ENCODE data around the gene DHX32.
"Not testable (repeated sequence)": the region's sequence is repeated elsewhere in the genome, so short reads cannot be mapped to it uniquely, and the experiment has no call there.

Gene DHX32

DNA sequence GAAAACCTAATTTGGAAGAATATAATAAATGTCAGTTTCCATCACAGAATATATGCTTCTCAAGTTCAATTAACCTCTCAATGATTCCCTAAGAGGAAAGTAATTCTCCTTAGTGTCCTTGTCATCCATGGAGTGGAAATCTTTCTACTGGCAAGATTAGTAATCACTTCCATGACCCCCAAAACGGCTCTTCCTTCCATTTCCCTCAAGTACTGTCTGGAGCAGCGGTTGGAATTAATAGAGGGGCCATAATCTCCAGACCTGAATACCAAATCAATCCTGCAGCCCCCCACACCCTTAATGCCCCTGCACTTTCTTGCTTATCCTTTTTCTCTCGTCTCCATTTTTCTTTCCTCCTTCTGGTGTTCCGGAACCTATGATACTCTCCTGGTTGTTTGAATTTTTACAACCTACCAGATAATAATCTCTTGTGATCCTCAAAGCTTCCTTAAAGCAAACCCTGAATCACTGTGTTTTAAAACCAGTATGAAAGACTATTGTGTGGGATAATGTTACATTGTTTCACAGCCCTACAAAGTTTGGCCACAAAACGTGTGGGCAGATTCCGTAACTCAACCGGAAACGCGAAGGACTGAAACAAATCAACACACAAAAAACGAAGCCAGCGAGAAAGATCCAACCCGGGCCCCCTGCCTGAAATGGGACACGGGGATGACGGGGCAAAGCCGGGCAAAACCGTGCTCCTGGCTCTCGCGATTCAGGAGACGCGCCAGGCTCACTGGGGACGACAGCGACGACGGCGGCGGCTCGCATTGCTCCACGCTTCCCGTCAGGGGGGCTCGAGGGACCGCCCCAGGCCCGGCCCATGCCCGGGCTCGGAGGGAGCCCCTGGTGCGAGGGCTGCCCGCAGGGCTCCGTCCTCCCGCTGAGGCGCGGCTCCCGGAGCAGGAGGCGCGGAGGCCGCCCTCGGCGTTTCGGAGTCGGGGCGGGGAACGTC, 14.3 kb upstream of the DHX32 start:
- peak; percentile 33 to 43 for DNase-seq

DNA sequence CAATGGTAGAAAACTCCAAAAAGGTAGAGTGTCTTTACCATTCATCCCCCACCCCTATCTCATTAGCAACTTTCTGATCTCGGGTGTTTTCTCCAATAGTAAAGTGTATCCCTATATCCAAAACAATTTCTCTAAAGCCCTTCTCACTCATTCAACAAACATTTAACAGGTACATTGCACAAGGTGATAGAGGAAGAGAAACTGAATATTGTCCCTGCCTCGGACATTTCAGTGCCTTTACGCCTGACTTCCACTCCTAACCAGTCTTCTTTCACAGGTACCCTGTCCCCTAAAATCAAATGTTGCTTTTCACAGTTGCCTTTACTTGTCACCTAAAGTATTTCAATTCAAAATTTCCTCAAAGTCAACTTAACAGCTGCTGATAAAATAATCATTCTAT, 13.1 kb upstream of the DHX32 start:
- DNase-seq, result not testable (repeated sequence)

- DNase-seq, result not testable (repeated sequence)
Measured at GRCh38 chr10:125892402-125892801, 11.3 kb upstream of the DHX32 start.

DNA sequence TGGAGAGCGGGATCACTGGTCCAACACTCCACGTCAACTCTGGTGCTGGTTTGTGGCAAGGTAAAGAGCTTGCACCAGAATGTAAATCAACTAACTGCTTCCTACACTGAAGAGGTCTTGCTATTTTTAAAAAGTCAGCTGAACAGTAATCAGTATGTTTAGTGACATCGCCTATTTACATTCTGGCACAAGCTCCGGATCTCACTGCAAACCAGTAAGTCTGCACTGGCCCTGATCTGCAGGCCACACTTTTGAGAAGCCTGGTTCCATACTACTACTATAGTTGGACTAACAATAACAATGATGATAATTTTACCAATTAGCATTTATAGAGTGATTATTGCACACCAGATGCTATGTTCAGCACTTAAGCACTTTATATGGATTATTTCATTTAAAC, 8.3 kb upstream of the DHX32 start:
- DNase-seq, result not testable (repeated sequence)

DNA sequence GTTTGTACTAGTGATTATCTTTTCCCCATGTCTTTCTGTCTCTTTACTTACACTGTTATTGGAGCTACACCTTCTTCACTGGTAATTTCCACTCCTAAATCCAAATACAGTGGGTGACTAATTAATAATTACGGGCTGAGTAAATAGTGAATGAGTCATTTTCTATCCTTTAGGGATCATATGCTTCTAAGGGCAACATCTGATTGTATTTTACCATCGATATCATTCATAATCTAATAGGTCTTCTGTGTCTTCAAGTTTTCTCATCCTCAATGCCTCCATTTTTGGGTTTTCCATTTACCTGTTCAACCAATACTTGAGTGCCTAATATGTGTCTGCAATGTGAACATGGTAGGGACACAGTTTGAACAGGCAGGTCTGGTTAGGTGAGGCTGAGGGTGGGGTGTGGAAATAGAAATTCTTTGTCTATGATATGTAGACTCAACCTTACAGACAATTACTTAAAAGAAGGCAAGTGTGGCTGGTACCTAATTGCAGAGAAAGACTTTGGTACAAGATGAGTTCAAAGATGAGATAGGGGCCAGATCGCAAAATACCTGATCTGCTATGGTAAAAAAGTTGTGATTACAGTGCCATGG, 5.9 kb upstream of the DHX32 start:
- DNase-seq, result no peak

GRCh38 chr10:125883211-125883610, 2.1 kb upstream of the DHX32 start:
- DNase-seq, result no peak

DNA sequence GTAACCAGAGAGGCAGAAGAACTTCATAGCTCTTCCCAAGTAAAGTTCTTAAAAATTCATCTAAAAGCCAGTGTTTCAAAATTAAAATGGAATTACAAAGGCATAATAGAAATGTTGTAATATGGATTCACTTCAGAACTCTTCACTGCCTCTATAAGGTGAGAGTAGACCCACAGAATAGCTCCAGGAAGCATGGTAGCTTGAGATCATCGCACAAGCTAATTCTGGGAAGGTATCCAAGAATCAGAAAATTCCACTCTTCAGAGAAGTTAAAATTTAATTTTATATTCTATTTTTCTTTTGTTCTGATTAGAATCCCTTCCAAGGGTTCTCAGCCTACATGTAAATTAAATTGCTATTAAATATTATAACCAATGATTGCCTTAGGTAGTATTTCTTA, 1.5 kb upstream of the DHX32 start:
- no peak for DNase-seq

DNA sequence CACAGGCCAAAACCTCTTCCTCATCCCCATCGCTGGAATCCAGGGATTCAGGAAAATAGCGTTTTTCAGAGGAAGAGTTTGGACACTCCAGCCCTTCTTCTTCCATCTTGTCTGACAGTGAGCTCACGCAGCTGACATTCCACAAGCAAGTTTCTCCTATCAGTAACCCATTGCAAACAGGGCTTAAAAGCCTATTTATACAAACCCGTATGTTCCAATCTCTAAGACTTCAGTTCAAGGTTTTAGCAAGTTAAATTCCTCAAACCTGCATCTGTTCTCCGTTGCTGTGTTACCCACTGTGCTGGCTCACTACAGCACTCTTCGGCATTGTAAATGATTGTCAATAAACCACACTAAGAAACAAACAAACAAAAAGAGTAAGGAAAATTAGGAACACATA, 373 bp downstream of the DHX32 start:
- no peak for DNase-seq

- no peak for DNase-seq
Measured at GRCh38 chr10:125878957-125879835, 1.9 kb downstream of the DHX32 start.

- DNase-seq, result no peak
Measured at GRCh38 chr10:125871338-125871737, 9.8 kb downstream of the DHX32 start.

GRCh38 chr10:125868372-125868975, 12.6 kb downstream of the DHX32 start:
- DNase-seq, result peak; percentile 4 to 43

- no peak for DNase-seq
Measured at GRCh38 chr10:125866421-125867029, 14.6 kb downstream of the DHX32 start.

DNA sequence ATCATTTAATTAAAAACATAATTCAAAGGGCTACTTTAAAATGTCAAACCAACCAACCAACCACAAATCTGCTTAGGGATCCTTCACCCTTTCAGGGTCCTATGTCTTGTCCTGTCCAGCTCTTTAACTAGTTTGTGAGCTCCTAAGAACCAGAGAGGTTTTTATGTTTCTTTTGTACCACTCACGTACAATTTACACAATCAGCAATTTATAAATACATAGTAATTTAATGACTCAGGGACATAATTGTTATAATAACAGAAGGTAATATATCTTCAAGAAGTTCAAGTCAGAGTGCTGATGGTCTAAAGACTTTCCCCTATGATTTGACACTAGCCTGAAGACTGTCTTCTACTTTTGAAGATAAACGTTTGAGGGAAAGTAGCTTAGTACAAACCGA, 16.0 kb downstream of the DHX32 start:
- no peak for DNase-seq

DNA sequence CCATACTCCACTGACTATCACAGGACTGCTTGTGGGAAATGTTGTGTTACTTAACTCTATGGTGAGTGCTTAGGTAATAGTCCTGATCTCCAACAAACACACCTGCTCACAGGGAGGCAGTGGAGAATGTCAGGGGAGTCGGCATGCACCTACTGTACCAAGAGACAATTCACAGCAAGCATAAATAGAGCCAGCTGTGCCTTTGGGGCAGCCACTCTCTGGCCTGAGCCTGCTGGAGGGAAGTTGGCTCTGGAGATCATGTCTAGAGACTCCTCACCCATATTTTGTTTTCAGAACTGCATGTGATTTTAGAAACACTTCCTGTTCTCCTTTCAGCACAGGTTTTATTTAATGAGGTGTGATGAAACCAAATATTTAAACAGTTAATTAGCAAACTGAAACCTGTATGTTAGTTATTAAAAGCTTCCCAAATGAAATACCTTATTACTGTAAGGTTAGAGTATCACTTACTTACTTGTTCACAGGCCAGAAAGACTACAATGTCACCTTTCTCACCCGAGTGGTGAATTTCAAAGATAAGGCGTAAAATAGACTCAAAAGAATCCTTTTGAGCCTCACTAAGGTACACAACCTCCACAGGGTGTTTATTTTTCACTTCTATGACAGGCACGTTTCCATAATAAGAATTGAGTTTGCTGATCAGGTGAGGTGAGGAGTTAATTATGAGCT, 21.8 kb downstream of the DHX32 start:
- peak in 1 of 2 donors; percentile 1 for DNase-seq

- DNase-seq, result no peak
Measured at GRCh38 chr10:125857185-125857760, 23.8 kb downstream of the DHX32 start.

DNA sequence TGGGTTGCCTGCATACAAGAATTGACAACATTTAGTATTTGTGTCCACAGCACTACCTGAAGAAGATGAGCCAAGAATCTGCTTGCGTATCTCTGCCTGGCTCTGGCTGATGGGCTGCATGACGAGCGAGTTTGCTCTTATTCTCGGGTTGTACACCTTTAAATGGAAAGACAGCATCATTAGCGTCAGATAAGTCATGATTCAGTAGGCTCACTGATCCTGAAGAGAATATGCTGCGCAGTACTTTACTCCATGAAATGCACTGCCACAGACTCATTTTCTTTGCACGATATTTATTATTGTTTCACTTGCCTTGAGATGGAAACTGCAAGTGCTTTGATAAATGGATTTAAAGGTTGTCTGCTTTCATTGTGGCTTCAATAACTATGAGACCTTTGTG, 28.6 kb downstream of the DHX32 start:
- no peak for DNase-seq

- no peak for DNase-seq
Measured at GRCh38 chr10:125850766-125851731, 30.0 kb downstream of the DHX32 start.

- no peak for DNase-seq
Measured at GRCh38 chr10:125849448-125849847, 31.6 kb downstream of the DHX32 start.

DNA sequence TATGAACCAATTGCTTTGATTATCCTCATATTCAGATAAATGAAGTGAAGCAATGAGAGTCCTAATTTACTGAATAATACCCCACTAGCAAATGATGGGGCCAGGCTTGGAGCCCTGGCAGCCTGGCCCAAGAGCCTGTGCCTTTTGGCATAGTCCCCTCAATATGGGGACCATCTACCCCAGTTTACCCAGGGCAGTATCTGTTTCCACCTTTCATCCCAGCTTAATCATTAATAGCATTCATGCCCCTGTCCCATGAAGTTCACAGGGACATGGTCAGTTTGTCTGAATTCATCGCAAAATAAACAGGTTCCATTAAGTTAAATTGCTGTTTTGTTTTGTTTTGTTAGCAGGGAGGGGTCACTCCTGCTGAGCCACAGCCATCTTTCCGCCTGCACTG, 32.2 kb downstream of the DHX32 start:
- no peak for DNase-seq

DNA sequence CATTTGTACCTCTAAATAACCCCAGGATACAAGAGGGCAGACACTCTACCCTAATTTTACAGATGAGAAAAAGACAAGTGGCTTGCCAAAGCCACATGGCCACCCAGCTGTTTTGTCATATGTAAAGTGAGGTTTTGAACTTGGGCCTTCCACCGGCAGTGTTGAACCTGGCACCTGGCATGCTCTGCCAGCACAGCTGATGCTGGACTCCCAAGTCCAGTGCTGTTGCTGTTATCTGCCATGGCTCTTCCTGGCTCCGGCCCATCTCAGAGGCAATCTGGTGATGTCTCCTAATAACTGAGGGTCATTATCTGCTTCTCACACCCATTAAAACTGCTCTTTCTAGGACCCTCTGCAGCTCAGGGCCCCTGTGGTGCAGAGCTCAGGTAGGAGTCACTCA, 32.7 kb downstream of the DHX32 start:
- no peak for DNase-seq
